Measurements from ENCODE around the gene P2RY1.

- TF ChIP-seq CTCF (IDR thresholded peaks at IDR 0.05) (no peak), POLR2AphosphoS5 (IDR thresholded peaks at IDR 0.05) (no peak), POLR2A (IDR thresholded peaks at IDR 0.05) (no peak), EP300 (IDR thresholded peaks at IDR 0.05) (no peak)
These were observed 2.9 kb upstream of the P2RY1 start for GRCh38 chr3:152832046-152832445.

Data from gastroesophageal sphincter (tissue), 3 donors.